ENCODE results near the gene GLB1L2.

- TF ChIP-seq TAF1 (IDR thresholded peaks at IDR 0.05; ENCODE audit: borderline replicate concordance, low read depth, low read length) = no peak
- TF ChIP-seq POLR2A (IDR thresholded peaks at IDR 0.05; ENCODE audit: low read depth, low read length) = no peak
These were observed 18.4 kb upstream of the GLB1L2 start for GRCh38 chr11:134313379-134313778.
